ENCODE results near the gene ITGB4. TPM values are rescaled to one million over a fixed set of nuclear protein-coding genes. Genes with fewer than 3 reads are reported as not detected.
A peak's percentile ranks its signal among the peaks of the same experiment; 100 is the strongest.

Gene ITGB4
- total and polyA plus RNA-seq, 2 of the 13 experiments (the other 11 are each of a cell fraction or from before 2014, with no cell fraction given): 6.9 to 14.5 TPM

DNA sequence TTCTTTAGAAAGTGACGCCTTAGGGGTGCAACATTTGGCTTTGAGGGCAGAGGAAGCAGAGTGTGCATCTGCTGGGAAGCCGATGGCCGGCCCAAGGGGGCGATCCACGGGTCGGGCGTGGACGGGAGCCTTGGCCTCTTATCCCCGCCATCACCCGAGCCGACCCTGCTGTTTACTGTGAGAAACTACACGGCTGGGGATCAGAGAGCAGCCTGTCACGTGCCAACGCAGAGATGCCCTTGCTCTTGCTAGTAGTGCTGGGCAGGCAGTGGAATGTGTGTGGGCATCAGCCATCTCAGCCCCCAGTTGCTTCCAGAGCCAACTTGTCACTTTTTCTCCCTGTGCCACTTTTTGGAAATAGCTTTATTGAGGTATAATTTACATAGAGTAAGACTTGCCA, 26.7 kb upstream of the ITGB4 start:
- Histone ChIP-seq H3K4me2 (ENCODE audit: low read depth, low read length) (no peak overlapping the region), H2AFZ (ENCODE audit: low read length) (no peak overlapping the region), H3K4me1 (ENCODE audit: insufficient read depth, low read length) (peaks cover 31% of the 10 kb centered on the region), H3K27ac (ENCODE audit: extremely low read length, insufficient read depth, low read length) (no peak overlapping the region), H3K4me3 (replicated peaks in 1 of 3; ENCODE audit: insufficient read depth in 1 of 3, low read depth in 2 of 3, low read length in 3 of 3) (no peak overlapping the region), H3K79me2 (ENCODE audit: insufficient read depth, low read length) (peaks cover 4% of the 10 kb centered on the region), H3K9ac (ENCODE audit: insufficient read depth, low read depth, low read length) (no peak overlapping the region), H3K36me3 (replicated peaks in 1 of 2; ENCODE audit: control insufficient read depth in 1 of 2, insufficient read depth in 2 of 2, low read length in 2 of 2) (peaks cover 30 to 74% of the 10 kb centered on the region in 2 experiments), H3K9me3 (ENCODE audit: low read length) (no peaks in the 10 kb centered on the region), H4K20me1 (ENCODE audit: insufficient read depth, low read length) (no peaks in the 10 kb centered on the region; the same call in 1 of the 2 replicates), H3K27me3 (ENCODE audit: control insufficient read depth in 1 of 2, insufficient read depth in 2 of 2, low read length in 2 of 2) (no peaks in the 10 kb centered on the region)
- TF ChIP-seq AGO2 (optimal IDR thresholded peaks at IDR 0.05; ENCODE audit: low read depth, low read length) (peak; percentile 27), PLRG1 (conservative IDR thresholded peaks at IDR 0.05) (no peak)
- ChIA-PET CTCF (ENCODE audit: low intra/inter-chr PET ratio, low total read pairs) (no interaction called here), POLR2A (interaction anchor here (2.5 kb wide), 1 partner anchor 85 kb away, joined by 7 read pairs; a partner anchor contains a TSS)
- no TSS peak for BruUV-seq (replicated peaks)
- intact Hi-C loops (cut with micrococcal nuclease; ENCODE audit: unreplicated experiment) (no loop called here), in situ Hi-C loops (cut with HindIII; ENCODE audit: extremely low pct_ligation_motif_present, low pct_unique_long_range_greater_than_20kb) (no loop called here)
- no peak for DNase-seq (ENCODE audit: low spot score)
- no peak for ATAC-seq
- FAIRE-seq: no peak
- WGBS (ENCODE audit: low lambda C conversion rate): 89% methylated on average over 12 of the region's 14 CpGs

GRCh38 chr17:75695141-75695829, 26.0 kb upstream of the ITGB4 start:
- CTCF ChIA-PET (ENCODE audit: low intra/inter-chr PET ratio, low total read pairs): no interaction called here
- Histone ChIP-seq H4K20me1 (ENCODE audit: insufficient read depth, low read length) (no peaks in the 10 kb centered on the region; the same call in 1 of the 2 replicates), H2AFZ (ENCODE audit: low read length) (no peak overlapping the region), H3K79me2 (ENCODE audit: insufficient read depth, low read length) (no peaks in the 10 kb centered on the region), H3K9ac (ENCODE audit: insufficient read depth, low read depth, low read length) (no peak overlapping the region), H3K4me3 (replicated peaks in 1 of 3; ENCODE audit: insufficient read depth in 1 of 3, low read depth in 2 of 3, low read length in 3 of 3) (no peak overlapping the region), H3K27me3 (ENCODE audit: control insufficient read depth in 1 of 2, insufficient read depth in 2 of 2, low read length in 2 of 2) (no peaks in the 10 kb centered on the region), H3K9me3 (ENCODE audit: low read length) (no peaks in the 10 kb centered on the region), H3K36me3 (replicated peaks in 1 of 2; ENCODE audit: control insufficient read depth in 1 of 2, insufficient read depth in 2 of 2, low read length in 2 of 2) (peaks cover 34 to 76% of the 10 kb centered on the region in 2 experiments), H3K4me2 (ENCODE audit: low read depth, low read length) (no peak overlapping the region), H3K27ac (ENCODE audit: extremely low read length, insufficient read depth, low read length) (no peak overlapping the region), H3K4me1 (ENCODE audit: insufficient read depth, low read length) (peaks cover 39% of the 10 kb centered on the region)
- in situ Hi-C loops (cut with HindIII; ENCODE audit: extremely low pct_ligation_motif_present, low pct_unique_long_range_greater_than_20kb) (no loop called here), intact Hi-C loops (cut with micrococcal nuclease; ENCODE audit: unreplicated experiment) (no loop called here)
- 95% methylated on average over 7 of the region's 7 CpGs for WGBS (ENCODE audit: low lambda C conversion rate)
- BruUV-seq (replicated peaks): no TSS peak
- DNase-seq (ENCODE audit: low spot score) (no peak), ATAC-seq (no peak), FAIRE-seq (no peak)
- TF ChIP-seq ZNF20 (CRISPR knock-in tag; IDR thresholded peaks at IDR 0.05) (no peak), MEF2D (CRISPR knock-in tag; IDR thresholded peaks at IDR 0.05) (no peak), HES4 (CRISPR knock-in tag; IDR thresholded peaks at IDR 0.05; ENCODE audit: borderline replicate concordance) (no peak), NFRKB (IDR thresholded peaks at IDR 0.05) (no peak), ZNF546 (CRISPR knock-in tag; conservative IDR thresholded peaks at IDR 0.05) (no peak), SRSF4 (IDR thresholded peaks at IDR 0.05; ENCODE audit: low read depth, low read length, poor library complexity, severe bottlenecking) (no peak), U2AF1 (optimal IDR thresholded peaks at IDR 0.05; ENCODE audit: low read depth, low read length) (no peak), POLR2G (IDR thresholded peaks at IDR 0.05; ENCODE audit: low read depth, low read length) (no peak)
- TF ChIP-seq, protein P1, sequence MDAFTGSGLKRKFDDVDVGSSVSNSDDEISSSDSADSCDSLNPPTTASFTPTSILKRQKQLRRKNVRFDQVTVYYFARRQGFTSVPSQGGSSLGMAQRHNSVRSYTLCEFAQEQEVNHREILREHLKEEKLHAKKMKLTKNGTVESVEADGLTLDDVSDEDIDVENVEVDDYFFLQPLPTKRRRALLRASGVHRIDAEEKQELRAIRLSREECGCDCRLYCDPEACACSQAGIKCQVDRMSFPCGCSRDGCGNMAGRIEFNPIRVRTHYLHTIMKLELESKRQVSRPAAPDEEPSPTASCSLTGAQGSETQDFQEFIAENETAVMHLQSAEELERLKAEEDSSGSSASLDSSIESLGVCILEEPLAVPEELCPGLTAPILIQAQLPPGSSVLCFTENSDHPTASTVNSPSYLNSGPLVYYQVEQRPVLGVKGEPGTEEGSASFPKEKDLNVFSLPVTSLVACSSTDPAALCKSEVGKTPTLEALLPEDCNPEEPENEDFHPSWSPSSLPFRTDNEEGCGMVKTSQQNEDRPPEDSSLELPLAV (CRISPR knock-in tag; conservative IDR thresholded peaks at IDR 0.05; ENCODE audit: low read depth): no peak
- POLR2A ChIA-PET: interaction anchor here (0.7 to 2.5 kb wide), 2 partner anchors 43 to 85 kb away, joined by 3 to 7 read pairs; a partner anchor contains a TSS
